Neuronal stem cell (in vitro differentiated cells): ENCODE data around the gene TSSK6.
A peak's percentile ranks its signal among the peaks of the same experiment; 100 is the strongest.

ENCODE experiments used
- DNase-seq: peaks from one replicate; pipeline ENCODE4 v3.0.0-alpha.2; 2013; ENCODE audit warnings: low spot score
- H2AFZ ChIP-seq: one replicate; pipeline ENCODE4 v1.6.1; 2013; ENCODE audit warnings: mild to moderate bottlenecking, low read length, inconsistent platforms
- H2AK5ac ChIP-seq: 2 replicates; pipeline ENCODE4 v1.6.1; 2013; ENCODE audit warnings: low read depth, mild to moderate bottlenecking, inconsistent platforms, low read length, moderate library complexity, mixed read lengths
- H2BK120ac ChIP-seq: 2 replicates; pipeline ENCODE4 v1.6.1; 2013; ENCODE audit warnings: low read depth, mild to moderate bottlenecking, inconsistent platforms, low read length, moderate library complexity, mixed read lengths
- H2BK12ac ChIP-seq: one replicate; pipeline ENCODE4 v1.6.1; 2013; ENCODE audit warnings: low read length, inconsistent platforms
- H2BK15ac ChIP-seq: 2 replicates; pipeline ENCODE4 v1.6.1; 2013; ENCODE audit warnings: mild to moderate bottlenecking, low read length, inconsistent platforms, mixed read lengths
- H2BK5ac ChIP-seq: one replicate; pipeline ENCODE4 v1.6.1; 2013; ENCODE audit warnings: inconsistent platforms, mild to moderate bottlenecking, low read length, moderate library complexity
- H3K14ac ChIP-seq: one replicate; pipeline ENCODE4 v1.6.1; 2013; ENCODE audit warnings: low read length, inconsistent platforms
- H3K18ac ChIP-seq: 2 replicates; pipeline ENCODE4 v1.6.1; 2013; ENCODE audit warnings: low read length, inconsistent platforms
- H3K23ac ChIP-seq: 2 replicates; pipeline ENCODE4 v1.6.1; 2013; ENCODE audit warnings: low read depth, mild to moderate bottlenecking, mixed read lengths, low read length, inconsistent platforms; ENCODE audit not compliant: poor library complexity
- H3K27ac ChIP-seq: replicated peaks from 3 replicates; pipeline ENCODE4 v1.5.1; 2013; ENCODE audit warnings: low read length, inconsistent platforms
- H3K27me3 ChIP-seq, 3 experiments: 2 replicates each; pipeline ENCODE4 v1.6.1; 2013; ENCODE audit warnings: low read length in 3 of 3, mild to moderate bottlenecking in 2 of 3, inconsistent platforms in 1 of 3, low read depth in 1 of 3, mixed read lengths in 1 of 3, moderate library complexity in 1 of 3; ENCODE audit not compliant: control insufficient read depth in 3 of 3, insufficient read depth in 3 of 3
- H3K36me3 ChIP-seq, 2 donors: replicated peaks in 1 of 2; 2 replicates each; pipeline ENCODE4 v1.6.1; 2013; ENCODE audit warnings: low read length in 2 of 2; ENCODE audit not compliant: control insufficient read depth in 2 of 2, insufficient read depth in 2 of 2
- H3K4ac ChIP-seq: 2 replicates; pipeline ENCODE4 v1.6.1; 2013; ENCODE audit warnings: inconsistent platforms, mild to moderate bottlenecking, low read length, moderate library complexity
- H3K4me1 ChIP-seq, 2 donors: 1 replicate in 1 of 2; 2 replicates in 1 of 2; pipeline ENCODE4 v1.6.1; 2013; ENCODE audit warnings: low read length in 2 of 2, low read depth in 1 of 2; ENCODE audit not compliant: control insufficient read depth in 2 of 2, insufficient read depth in 1 of 2
- H3K4me2 ChIP-seq: one replicate; pipeline ENCODE4 v1.6.1; 2013; ENCODE audit warnings: mild to moderate bottlenecking, low read length, inconsistent platforms; ENCODE audit not compliant: insufficient read depth, poor library complexity, severe bottlenecking
- H3K4me3 ChIP-seq, 2 donors: 2 replicates each; pipeline ENCODE4 v1.5.1; 2013; ENCODE audit warnings: low read length in 2 of 2, mild to moderate bottlenecking in 2 of 2, inconsistent platforms in 1 of 2, moderate library complexity in 1 of 2
- H3K79me1 ChIP-seq: one replicate; pipeline ENCODE4 v1.6.1; 2013; ENCODE audit warnings: low read depth, mild to moderate bottlenecking, inconsistent platforms, low read length, moderate library complexity
- H3K9ac ChIP-seq: one replicate; pipeline ENCODE4 v1.6.1; 2013; ENCODE audit warnings: mild to moderate bottlenecking, low read depth, low read length, inconsistent platforms; ENCODE audit not compliant: poor library complexity
- H3K9me3 ChIP-seq, 2 donors: replicated peaks in 1 of 2; 2 replicates each; pipeline versions ENCODE3 to v1.6.1; 2013; ENCODE audit warnings: low read length in 2 of 2, mild to moderate bottlenecking in 2 of 2, inconsistent platforms in 1 of 2, low read depth in 1 of 2, mixed read lengths in 1 of 2, moderate library complexity in 1 of 2; ENCODE audit not compliant: control insufficient read depth in 2 of 2, insufficient read depth in 1 of 2
- H4K8ac ChIP-seq: one replicate; pipeline ENCODE4 v1.6.1; 2013; ENCODE audit warnings: low read depth, mild to moderate bottlenecking, inconsistent platforms, low read length, moderate library complexity
- H4K91ac ChIP-seq: one replicate; pipeline ENCODE4 v1.6.1; 2013; ENCODE audit warnings: low read length, low read depth, mild to moderate bottlenecking, inconsistent platforms; ENCODE audit not compliant: poor library complexity
- WGBS, 2 donors: extraction: QIAGEN DNeasy Blood & Tissue Kit; methylation state at CpG; one replicate each; pipeline ENCODE4 v1.1.7; 2013; ENCODE audit warnings: missing lambda C conversion rate in 2 of 2, mixed read lengths in 1 of 2; ENCODE audit not compliant: insufficient read length in 2 of 2, insufficient replicate concordance in 1 of 2; ENCODE audit errors: extremely low coverage in 2 of 2; 5-methylcytosine and 5-hydroxymethylcytosine counted together

Gene TSSK6

GRCh38 chr19:19539698-19540063 lies 24.3 kb upstream of the TSSK6 start:
- peak overlapping the region; percentile 39 for H2BK5ac ChIP-seq
- peaks cover 0 to 1% of the 10 kb centered on the region in 2 donors for H3K9me3 ChIP-seq
- H4K8ac ChIP-seq, result no peak overlapping the region
- H3K27ac ChIP-seq, result no peak overlapping the region
- H2BK12ac ChIP-seq, result no peak overlapping the region
- no peak overlapping the region for H3K4ac ChIP-seq
- no peak overlapping the region for H2AFZ ChIP-seq
- no CpG with 5 or more reads among the region's 19 CpGs for WGBS, 2 donors
- no peak overlapping the region for H3K4me2 ChIP-seq
- H3K36me3 ChIP-seq, result peaks cover 0 to 10% of the 10 kb centered on the region in 2 donors
- no peak overlapping the region for H3K9ac ChIP-seq
- H4K91ac ChIP-seq, result no peak overlapping the region
- peaks cover 2% of the 10 kb centered on the region for H3K79me1 ChIP-seq
- H3K4me1 ChIP-seq, result peaks cover 0 to 6% of the 10 kb centered on the region in 2 donors
- peak overlapping the region; percentile 82 for H3K14ac ChIP-seq
- H3K23ac ChIP-seq, result peak overlapping the region; percentile 34
- peaks cover 0 to 25% (median 0%) of the 10 kb centered on the region in 3 experiments for H3K27me3 ChIP-seq
- no peak for DNase-seq
- peak overlapping the region; percentile 94 for H2AK5ac ChIP-seq
- H3K18ac ChIP-seq, result peak overlapping the region; percentile 85
- H2BK15ac ChIP-seq, result peak overlapping the region; percentile 6
- peak overlapping the region in 1 of 2 donors; percentile 16 for H3K4me3 ChIP-seq
- H2BK120ac ChIP-seq, result no peak overlapping the region

GRCh38 chr19:19538785-19539166 lies 23.4 kb upstream of the TSSK6 start:
- Histone ChIP-seq H2AK5ac (peak overlapping the region; percentile 90), H3K27me3 (peaks cover 0 to 25% (median 0%) of the 10 kb centered on the region in 3 experiments), H3K9me3 (peaks cover 0 to 1% of the 10 kb centered on the region in 2 donors), H3K4me2 (peak overlapping the region; percentile 91), H3K18ac (peak overlapping the region; percentile 76), H3K23ac (peak overlapping the region; percentile 81), H3K4ac (peak overlapping the region; percentile 67), H3K4me1 (peaks cover 0 to 7% of the 10 kb centered on the region in 2 donors), H3K14ac (peak overlapping the region; percentile 63), H3K27ac (no peak overlapping the region), H2BK15ac (no peak overlapping the region), H2AFZ (no peak overlapping the region), H2BK12ac (no peak overlapping the region), H4K91ac (no peak overlapping the region), H2BK120ac (no peak overlapping the region), H4K8ac (no peak overlapping the region), H2BK5ac (no peak overlapping the region), H3K9ac (no peak overlapping the region), H3K36me3 (peaks cover 0 to 10% of the 10 kb centered on the region in 2 donors), H3K4me3 (no peak overlapping the region), H3K79me1 (peaks cover 2% of the 10 kb centered on the region)
- DNase-seq, result no peak
- no CpG with 5 or more reads among the region's 7 CpGs for WGBS, 2 donors

DNA sequence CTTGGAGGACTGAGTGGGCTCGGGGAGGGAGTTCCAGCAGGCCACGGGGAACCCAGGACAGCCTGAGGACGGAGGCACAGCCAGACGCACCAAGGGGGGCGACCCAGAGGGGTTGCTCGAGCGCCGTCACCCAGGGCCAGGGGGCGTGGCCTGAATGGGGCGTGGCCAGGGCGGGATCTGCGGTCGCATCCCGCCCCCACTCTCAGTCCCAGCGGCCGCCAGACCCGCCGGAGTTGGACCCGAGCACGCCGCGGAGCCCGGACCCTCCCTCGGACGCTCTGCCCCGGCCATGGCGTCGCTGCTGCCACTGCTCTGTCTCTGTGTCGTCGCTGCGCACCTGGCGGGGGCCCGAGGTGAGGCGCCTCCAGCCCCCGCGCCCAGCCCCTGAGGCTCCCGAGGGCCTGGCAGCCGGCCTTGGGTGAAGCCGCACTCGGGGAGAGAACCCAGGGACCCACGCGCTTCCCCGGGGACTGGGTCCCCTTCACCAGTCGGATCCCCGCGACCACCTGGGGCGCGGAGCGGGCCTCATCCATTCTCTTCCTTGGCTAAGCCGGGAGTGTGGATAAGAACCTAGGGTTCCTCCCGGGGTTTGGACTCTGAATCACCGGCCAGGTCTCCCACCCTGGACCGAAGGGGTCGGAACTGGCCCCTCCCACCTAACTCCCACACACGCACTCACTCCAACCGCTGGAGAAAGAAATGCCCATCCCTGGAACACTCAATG lies 22.9 kb upstream of the TSSK6 start, which contains the start of gene CILP2:
Gene CILP2, plus strand, starts transcription at position 205 of the 724 bp plus-strand sequence. Its CDS starts 85 bp downstream, at position 290.
- Histone ChIP-seq H3K4me2 (peak within 1 kb of the TSS; percentile 91), H3K23ac (peak within 1 kb of the TSS; percentile 81), H4K91ac (no peak within 1 kb of the TSS), H3K9me3 (peaks cover 0 to 1% of the 10 kb centered on the region in 2 donors), H2BK12ac (no peak within 1 kb of the TSS), H3K9ac (peak within 1 kb of the TSS; percentile 92), H3K27ac (no peak within 1 kb of the TSS), H3K4me3 (peak within 1 kb of the TSS in 1 of 2 donors; percentile 78), H3K4ac (peak within 1 kb of the TSS; percentile 67), H3K27me3 (peaks cover 0 to 25% (median 0%) of the 10 kb centered on the region in 3 experiments), H2BK120ac (peak within 1 kb of the TSS; percentile 63), H3K36me3 (peaks cover 0 to 10% of the 10 kb centered on the region in 2 donors), H4K8ac (no peak within 1 kb of the TSS), H3K4me1 (peaks cover 0 to 7% of the 10 kb centered on the region in 2 donors), H3K79me1 (peaks cover 2% of the 10 kb centered on the region), H2AFZ (no peak within 1 kb of the TSS), H3K14ac (peak within 1 kb of the TSS; percentile 63), H2BK15ac (no peak within 1 kb of the TSS), H3K18ac (peak within 1 kb of the TSS; percentile 91), H2AK5ac (peak within 1 kb of the TSS; percentile 90), H2BK5ac (peak within 1 kb of the TSS; percentile 39)
- peak; percentile 50 for DNase-seq
- WGBS, 2 donors, result no CpG with 5 or more reads among the region's 56 CpGs
